ENCODE results near the gene HHAT.
"Not testable (repeated sequence)": the region's sequence is repeated elsewhere in the genome, so short reads cannot be mapped to it uniquely, and the experiment has no call there.

HHAT gene

GRCh38 chr1:210655511-210655910, 326.8 kb downstream of the HHAT start:
- no peak for DNase-seq

- DNase-seq, result no peak
These were observed 329.1 kb downstream of the HHAT start for GRCh38 chr1:210657806-210658205.

GRCh38 chr1:210661520-210661919, 332.8 kb downstream of the HHAT start:
- not testable (repeated sequence) for DNase-seq

GRCh38 chr1:210662291-210663050, 333.8 kb downstream of the HHAT start:
- no peak for DNase-seq

DNA sequence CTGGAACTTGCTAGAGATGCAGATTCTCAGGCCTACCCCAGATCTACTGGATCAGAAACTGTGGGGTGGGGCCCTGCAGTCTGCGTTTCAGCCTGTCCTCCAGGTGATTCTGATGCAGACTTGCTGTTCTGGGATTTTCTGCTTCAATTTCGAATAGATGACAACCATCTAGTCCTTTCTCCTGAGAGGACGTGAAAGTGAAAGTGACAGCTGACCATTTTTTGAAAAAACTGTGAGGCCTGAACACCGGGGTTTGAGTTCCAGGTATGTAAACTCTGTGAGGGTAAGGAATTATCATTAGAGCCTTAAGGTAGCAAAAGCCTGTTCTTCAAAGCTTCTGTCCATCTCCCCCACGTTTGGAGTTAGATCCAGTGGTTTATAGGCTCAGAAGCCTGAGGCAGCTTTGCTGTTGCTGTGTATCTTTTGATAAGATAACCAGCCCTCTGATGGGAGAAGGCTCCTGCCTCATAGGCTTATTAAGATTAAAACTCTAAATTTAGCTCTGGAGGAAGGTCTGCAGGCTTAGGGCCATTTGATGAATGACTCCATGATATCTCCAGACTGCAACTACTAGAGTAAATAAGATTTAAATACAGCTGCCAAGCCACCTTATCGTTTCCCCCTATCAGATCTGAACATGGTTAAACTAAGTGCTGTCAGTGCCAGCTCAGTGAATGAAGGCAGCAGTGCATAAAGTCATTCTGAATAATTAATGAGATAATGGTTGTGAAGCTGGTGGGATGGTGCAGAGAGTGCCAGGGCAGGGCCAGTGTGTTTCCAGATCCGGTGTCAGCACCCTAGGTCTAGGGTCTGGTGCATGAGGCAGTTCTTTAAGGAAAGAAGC, 335.2 kb downstream of the HHAT start:
- no peak for DNase-seq

- DNase-seq, result no peak
These were observed 341.2 kb downstream of the HHAT start for GRCh38 chr1:210669951-210670350.

GRCh38 chr1:210674151-210674550, 345.4 kb downstream of the HHAT start:
- DNase-seq, result no peak

- no peak for DNase-seq
These were observed 347.8 kb downstream of the HHAT start for GRCh38 chr1:210676539-210676938.

- DNase-seq, result no peak
These were observed 348.8 kb downstream of the HHAT start for GRCh38 chr1:210677533-210677932.

DNA sequence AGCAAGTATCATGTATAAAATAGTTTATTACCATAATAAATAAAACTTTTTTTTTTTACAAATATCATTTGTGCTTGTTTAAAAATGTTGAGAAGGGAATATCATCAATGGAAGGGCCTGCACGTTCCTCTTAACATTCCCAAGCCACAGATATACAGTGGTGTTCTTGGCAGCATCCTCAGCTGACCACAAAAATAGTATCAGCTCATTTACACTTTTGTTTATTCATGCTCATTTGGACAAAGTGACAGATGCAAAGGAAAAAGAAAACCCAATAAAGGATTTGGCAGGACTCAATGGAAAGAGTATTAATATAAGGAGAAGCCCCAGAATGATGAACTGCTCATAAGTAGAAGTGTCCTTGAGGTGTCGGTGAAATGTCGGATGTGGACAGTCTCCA, 349.6 kb downstream of the HHAT start:
- no peak for DNase-seq

DNA sequence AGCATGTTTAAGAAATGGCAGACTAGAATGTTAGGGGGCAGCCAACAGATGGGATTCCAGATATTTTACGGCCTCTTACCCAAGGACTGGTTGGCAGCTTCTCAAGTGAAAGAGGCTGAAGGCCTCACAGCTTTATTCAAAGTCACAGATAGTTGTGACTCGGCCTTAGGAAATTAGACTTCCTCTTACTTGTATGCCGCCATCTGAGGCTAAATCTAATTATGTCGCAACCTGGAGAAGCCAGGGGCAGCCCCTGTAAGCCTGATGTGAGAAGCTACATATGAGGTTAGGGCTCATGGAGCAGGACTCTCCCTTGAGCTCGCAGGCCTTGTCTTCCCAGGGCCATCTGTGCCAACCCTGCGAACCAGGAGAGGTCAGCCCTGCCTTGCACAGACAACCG, 352.5 kb downstream of the HHAT start:
- DNase-seq, result no peak

GRCh38 chr1:210683403-210684047, 354.8 kb downstream of the HHAT start:
- DNase-seq, result no peak

DNA sequence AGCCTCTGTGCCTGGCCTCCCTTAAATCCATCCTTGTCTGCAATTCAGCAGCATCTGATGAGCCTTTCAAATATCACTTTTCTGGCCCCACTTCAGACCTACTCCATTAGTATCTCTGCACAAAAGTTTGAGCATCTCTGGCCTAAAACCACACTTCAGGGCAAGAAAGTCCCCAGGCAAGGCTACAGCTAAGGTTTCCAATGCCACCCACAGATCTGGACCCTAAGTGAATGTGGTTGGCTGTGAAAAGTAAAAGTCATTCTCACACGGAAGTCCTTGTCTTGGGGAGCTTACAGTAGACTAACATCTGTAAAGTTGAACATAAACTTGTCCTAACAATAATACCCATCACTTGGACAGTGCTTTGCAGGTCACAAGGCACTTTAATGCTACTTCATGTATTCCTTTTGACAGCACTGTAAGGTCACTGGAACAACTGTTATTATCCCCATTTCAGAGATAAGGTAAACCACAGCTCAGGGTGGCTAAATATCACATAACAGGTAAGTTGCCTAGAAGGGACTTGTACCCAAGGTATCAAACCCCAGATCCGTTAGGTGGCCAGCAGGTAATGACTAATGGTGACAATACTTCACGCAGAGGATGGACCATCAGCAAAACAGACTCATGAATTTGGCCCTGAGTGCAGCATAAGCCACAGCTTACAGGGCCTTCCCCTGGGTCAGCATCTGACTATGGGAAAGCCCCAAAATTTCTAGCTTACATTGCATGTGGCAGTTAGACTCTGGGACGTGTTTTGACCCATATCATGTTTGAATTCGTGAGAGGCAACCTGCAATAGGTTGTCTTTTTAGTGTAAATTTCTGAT, 356.0 kb downstream of the HHAT start:
- DNase-seq, result no peak

DNA sequence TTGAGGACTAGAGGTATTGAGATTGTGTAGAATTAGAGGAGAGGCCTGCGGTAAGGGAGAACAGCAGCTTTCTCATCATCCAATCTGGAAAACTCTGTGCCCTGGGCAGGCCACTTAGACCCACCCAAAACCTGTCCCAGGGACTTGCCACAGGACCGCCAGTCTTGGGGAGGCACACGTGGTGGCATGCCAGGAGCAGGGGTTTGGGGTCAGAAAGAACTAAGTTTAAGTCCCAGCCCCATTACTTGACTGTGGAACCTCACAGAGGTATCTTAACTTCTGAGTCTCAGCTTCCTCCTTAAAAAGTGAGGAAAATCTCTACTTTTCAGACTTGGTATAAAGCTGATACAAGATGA, 356.6 kb downstream of the HHAT start:
- DNase-seq, result no peak

GRCh38 chr1:210686841-210687240, 358.1 kb downstream of the HHAT start:
- no peak for DNase-seq

- no peak for DNase-seq
These were observed 359.0 kb downstream of the HHAT start for GRCh38 chr1:210687582-210688279.

- no peak for DNase-seq
These were observed 360.0 kb downstream of the HHAT start for GRCh38 chr1:210688512-210689234.

- no peak for DNase-seq
These were observed 361.1 kb downstream of the HHAT start for GRCh38 chr1:210689826-210690225.

DNA sequence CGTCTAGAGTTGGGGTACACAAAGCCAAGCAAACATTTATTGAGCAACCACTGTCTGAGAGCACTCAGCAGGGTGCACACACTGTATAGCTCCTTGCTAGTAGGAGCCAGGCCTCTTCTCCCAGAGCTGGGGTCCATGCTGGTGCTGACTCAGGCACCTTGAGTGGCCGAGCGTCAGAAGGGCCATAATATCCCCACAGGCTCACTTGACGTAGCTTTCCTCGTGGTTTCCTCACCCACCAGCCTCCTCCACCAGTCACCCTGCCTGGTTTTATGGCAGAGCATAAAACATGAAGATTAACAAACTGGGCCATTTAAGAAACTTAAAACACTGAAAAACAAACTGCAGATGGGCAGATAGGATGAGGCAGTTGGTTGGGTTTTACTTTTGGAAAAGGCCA, 361.5 kb downstream of the HHAT start:
- DNase-seq, result no peak

DNA sequence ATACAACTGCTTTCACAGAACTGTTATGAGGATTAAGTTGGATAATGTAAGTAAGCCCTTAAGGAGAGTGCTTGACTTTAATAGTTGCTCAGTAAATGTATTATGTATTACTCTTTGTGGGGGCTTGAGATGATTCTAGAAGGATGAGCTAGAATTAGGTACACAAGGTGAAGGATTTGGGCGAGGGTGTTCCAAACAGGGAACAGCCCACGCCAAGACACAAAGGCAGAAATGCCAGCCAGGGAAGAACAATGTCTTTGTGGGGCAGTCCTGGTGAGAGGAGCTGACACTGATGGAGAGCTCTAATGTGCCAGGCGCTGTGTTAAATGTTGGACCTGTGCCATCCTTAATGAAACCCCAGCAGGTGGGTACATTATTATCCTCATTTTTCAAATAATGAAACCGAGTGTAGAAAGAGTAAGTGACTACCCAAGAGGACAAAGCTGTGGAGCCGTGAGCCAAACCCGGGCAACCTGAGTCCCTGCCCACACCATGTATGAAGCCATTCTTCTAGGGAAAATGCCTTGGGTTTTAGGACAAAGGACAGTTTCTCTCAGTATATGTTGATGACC, 362.4 kb downstream of the HHAT start:
- no peak for DNase-seq

GRCh38 chr1:210692796-210693195, 364.1 kb downstream of the HHAT start:
- DNase-seq, result no peak

Data from NCI-H1048 (cell line).